COR-L47 (cell line): ENCODE results near the gene ANKRD13D.
A peak's percentile ranks its signal among the peaks of the same experiment; 100 is the strongest.
"Not testable (repeated sequence)": the region's sequence is repeated elsewhere in the genome, so short reads cannot be mapped to it uniquely, and the experiment has no call there.

ENCODE experiments used
- DNase-seq: peaks from one replicate; lab custom pipeline; 2025; lab: John Stamatoyannopoulos, UW

The ANKRD13D gene

DNA sequence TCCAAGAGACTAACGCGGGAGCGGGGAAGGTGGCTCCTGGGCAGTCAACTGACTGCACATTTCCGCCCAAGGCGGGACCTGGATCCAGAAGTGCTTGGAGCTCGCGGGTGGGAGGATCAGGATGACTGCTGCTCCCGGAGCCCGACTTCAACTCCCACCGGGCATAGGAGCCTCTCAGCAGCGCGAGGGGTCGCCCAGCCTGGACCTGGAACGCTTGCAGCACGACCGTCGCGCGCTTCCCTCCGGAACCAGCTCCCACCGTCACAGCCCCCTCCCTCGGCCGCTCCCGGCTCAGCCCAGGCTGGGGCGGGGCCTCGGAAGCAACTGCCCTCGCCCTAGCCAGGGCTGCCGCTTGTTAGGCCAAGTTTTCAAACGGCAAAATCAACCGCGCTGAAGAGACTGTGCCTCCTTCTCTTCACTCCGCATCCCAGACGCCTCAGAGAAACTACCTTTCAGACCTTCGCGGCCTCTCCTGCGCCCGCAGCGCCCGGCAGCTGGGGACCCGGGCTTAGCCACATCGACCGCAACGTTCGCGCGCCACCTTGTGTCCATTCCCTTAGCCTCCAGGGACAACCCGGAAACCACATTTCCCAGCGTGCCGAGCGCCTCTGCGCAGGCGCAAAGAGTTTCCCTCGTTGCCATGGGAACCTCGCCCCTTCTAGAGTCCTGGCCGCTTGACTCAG, 28.2 kb downstream of the ANKRD13D start:
- DNase-seq, result peak; percentile 96

- no peak for DNase-seq
Observed at GRCh38 chr11:67317888-67318555, 28.9 kb downstream of the ANKRD13D start.

DNA sequence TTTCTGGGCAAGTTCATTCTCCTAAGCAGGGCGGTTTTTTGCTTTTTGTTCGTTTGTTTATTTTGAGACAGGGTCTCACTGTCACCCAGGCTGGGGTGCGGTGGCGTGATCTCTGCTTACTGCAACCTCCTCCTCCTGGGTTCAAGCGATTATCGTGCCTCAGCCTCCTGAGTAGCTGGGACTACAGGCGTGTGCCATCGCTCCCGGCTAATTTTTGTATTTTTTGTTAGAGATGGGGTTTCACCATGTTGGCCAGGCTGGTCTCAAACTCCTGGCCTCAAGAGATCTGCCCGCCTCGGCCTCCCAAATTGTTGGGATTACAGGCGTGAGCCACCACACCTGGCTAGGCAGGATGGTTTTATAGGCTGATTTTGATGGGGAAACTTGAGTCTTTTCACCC, 29.8 kb downstream of the ANKRD13D start:
- not testable (repeated sequence) for DNase-seq

DNA sequence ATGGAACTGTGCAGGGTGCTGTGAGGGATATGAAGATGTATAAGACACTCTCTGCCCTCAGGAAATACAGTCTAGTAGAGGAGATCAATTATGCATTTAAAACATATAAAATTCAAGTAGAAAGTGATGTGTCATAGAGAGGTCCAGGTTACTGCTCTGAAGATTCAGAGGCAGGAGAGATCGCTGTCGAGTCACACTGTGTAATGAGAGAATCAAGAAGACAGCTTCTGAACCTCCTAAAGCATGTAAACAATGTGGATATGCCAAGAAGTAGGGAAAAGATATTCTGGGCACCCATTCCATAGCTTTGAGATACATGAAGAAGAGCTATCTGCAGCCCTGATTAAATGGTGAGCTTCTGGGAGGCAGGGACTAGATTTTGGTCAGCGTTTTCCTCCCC, 30.9 kb downstream of the ANKRD13D start:
- no peak for DNase-seq

DNA sequence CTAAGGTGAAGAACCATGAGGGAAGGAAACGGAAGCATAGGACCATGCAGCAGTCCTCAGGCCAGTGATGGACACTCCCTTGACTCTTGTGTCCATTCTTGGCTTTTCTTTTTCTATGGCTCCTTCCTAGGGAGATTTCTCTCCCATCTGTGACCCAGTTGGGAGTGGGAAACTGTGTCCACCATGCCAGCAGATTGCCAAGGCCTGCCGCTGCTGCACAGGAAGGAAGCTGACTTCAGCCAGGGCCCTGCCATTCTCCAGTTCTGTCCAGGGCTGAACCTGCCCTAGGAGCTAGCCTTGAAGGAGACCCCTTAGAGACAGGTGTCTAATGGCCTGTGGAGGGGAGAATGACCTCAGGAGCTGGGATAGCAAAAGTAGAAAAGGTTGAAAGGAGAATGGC, 31.6 kb downstream of the ANKRD13D start:
- no peak for DNase-seq

DNA sequence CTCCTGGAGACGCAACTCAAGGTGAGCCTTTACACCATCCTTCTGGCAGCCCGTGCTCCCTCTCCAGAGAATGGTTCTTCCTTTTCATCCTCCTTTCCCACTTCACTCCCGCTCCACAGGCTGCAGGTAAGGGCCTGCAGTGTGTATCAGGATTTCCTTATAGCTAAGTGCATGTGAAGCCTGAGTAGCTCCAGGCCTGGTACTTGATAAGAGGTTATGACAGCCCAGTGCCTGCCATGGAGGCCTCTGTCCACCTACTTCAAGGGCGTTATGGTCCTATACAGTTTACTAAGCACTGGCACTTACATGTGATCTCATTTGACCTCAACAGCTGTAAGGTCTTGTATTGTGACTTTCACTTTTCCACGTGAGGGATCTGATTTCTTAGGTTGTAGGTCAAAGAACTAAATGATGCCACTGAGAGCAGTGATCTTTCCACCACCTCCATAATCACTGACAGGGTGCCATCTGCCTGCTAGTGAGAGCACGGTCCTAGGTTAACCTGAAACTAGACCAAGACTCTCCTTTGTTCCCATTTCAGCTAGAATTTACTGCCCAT, 32.3 kb downstream of the ANKRD13D start:
- no peak for DNase-seq

DNA sequence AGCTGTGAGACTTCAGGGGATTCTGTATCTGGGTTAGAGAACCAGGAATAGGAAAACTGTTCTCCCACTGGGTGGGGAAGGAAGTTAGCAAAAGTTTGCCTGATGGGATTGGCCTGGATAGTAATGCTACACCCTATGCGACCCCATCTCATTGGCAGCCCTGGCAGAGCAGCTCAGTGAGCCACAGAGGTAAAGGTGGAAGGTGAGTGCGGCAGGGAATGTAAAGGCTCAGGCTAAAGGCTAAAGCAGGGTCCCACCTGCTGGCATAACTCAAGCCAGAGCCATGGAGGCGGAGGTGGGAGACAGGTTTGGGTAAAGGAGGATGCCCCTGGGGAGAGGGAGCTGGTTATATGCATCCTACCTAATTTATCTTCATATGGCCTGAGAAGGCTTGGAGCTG, 32.9 kb downstream of the ANKRD13D start:
- DNase-seq, result no peak

- no peak for DNase-seq
Observed at GRCh38 chr11:67323526-67323925, 34.4 kb downstream of the ANKRD13D start.

DNA sequence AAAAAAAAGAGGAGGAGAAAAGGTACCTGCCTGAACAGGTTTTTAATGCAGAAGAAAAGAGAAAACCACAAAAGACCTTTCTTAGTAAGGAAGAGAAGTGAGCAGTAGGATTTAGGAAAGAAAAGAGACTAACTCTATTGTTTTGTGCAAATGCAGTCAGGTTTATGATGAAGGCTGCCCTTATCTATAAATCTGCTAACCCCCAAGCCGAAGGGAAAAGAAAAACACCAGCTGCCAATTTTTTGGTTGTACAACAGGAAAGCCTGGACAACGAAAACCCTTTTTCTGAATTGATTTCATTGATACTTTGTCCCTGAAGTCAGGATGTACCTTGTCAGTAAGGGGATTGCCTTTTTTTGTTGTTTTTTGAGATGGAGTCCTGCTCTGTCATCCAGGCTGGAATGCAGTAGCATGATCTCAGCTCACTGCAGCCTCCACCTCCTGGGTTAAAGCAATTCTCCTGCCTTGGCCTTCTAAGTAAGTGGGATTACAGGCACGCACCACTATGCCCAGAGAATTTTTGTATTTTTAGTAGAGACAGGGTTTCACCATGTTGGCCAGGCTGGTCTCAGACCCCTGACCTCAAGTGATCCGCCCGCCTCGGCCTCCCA, 43.1 kb downstream of the ANKRD13D start:
- DNase-seq, result no peak

GRCh38 chr11:67337257-67337656, 48.2 kb downstream of the ANKRD13D start:
- DNase-seq, result no peak

- DNase-seq, result no peak
Observed at GRCh38 chr11:67344264-67344663, 55.2 kb downstream of the ANKRD13D start.

GRCh38 chr11:67345247-67345919, 56.3 kb downstream of the ANKRD13D start:
- no peak for DNase-seq

GRCh38 chr11:67345920-67346819, 57.1 kb downstream of the ANKRD13D start:
- DNase-seq, result peak; percentile 36

GRCh38 chr11:67347964-67348749, 59.1 kb downstream of the ANKRD13D start:
- DNase-seq, result no peak

DNA sequence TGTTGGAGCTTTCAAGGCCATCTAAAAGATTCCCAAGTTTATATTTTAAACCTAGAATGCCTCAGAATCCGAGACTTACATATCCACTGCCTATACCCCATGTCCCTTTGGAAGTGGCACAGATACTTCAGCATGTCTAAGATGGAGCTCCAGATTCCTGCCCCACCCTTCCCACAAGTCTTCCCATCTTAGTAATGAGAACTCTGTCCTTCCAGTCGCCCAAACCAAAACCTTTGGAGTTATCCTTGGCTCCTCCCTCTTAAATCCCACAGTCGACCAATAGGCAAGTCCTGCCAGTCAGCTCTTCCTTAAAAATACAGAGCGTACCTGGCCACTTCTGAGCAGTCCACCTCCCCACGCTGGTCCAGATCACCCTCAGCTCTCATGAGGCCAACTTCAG, 59.9 kb downstream of the ANKRD13D start:
- DNase-seq, result no peak

- no peak for DNase-seq
Observed at GRCh38 chr11:67349457-67349856, 60.4 kb downstream of the ANKRD13D start.

DNA sequence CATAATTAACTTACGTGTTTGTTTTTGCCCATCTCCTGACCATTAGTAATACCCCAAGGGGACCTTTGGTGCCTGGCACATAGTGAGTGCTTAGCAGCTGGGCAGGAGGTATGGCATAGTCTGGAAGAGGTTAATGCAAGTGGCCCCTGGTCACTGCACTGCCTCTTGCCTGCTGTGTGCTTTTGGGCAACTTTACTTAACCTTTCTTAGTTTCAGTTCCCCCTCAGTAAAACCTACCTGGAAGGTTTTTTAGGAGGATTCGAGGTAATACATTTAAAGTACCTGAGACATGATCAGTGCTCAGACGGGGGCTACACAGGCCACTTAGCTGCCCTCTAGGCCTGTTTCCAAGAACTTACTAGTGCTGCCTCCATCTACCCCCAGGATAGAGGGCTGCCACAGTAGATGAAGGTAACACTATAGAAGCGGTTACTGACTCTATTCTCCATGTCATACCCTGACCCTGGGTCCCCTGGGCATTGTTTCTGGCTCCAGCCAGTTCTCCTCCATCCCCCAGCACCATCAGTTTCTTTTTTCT, 60.9 kb downstream of the ANKRD13D start:
- DNase-seq, result no peak

DNA sequence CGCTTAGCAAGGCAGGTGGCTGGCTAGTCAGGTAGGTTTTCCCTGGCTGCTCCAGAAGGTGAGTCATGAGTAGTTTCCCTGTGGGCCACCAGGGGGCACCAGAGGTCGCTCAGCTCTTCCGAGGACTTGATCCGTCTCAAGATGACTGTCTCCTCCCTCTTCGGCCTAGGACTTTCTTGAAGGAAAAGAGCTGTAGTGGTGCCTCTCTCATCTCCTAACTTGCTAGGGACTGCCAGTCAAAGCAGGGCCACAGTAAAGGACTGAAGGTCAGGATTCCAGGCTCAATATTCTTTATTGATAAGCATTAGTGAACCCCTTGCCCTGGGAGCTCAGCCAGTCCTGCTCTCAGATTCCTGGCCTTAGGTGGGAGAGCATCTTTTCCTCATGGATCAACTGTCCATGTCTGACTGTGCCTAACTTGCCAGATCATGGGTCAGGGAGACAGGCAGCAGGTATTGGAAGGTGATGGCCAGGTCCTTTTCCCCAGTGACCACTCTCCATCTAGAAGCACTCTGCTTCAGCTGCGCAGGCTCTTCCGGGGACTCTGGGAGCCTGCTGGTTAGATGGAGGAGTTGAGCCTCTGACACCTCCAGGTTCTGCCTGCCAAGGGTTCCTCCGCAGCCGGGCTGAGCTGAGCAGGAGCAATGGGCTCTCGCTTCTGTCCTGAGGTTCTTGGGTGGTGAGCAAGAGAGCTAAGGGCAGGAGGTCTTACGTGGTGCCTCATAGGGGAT, 62.3 kb downstream of the ANKRD13D start:
- peak; percentile 43 for DNase-seq
